Measurements from ENCODE around the gene B3GALNT2. TPM values are rescaled to one million over a fixed set of nuclear protein-coding genes. Genes with fewer than 3 reads are reported as not detected.

Gene B3GALNT2
- total RNA-seq, 3 donors from 2014 or later: 17.1 to 34.5 (median 19.6) TPM

- no peaks in the 10 kb centered on the region for H3K36me3 ChIP-seq (ENCODE audit: low read depth)
- DNase-seq (no peak), ATAC-seq (no peak)
- H3K4me3 ChIP-seq: no peak overlapping the region
- no peak for TF ChIP-seq CTCF (IDR thresholded peaks at IDR 0.05)
- no peaks in the 10 kb centered on the region for H3K4me1 ChIP-seq (ENCODE audit: low read depth)
- intact Hi-C loops (cut with DNase I, micrococcal nuclease): no loop called here
- no peaks in the 10 kb centered on the region for H3K9me3 ChIP-seq
Measured at GRCh38 chr1:235441159-235441685, 63.0 kb downstream of the B3GALNT2 start.

DNA sequence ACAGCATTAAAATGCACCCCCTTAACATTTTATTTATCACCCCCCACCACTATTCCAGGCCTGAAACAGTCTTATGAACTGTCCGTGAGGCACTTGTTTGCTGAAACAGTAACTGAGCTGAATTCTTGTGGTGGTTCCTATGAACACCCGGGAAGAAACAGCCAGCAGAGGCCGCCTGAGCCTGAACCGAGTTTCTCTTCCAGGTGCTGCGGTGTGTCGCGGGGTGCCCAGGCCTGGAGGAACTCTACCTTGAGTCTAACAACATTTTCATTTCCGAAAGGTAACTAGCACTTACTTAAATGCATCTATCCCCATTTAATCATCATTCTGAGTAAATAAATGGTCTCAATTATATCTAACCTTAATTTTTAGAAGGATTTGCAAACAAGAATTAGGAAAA, 70.3 kb downstream of the B3GALNT2 start:
- ATAC-seq (no peak), DNase-seq (no peak)
- intact Hi-C loops (cut with DNase I, micrococcal nuclease): no loop called here
- H3K36me3 ChIP-seq (ENCODE audit: low read depth): no peaks in the 10 kb centered on the region
- no peaks in the 10 kb centered on the region for H3K4me1 ChIP-seq (ENCODE audit: low read depth)
- no peak for TF ChIP-seq CTCF (IDR thresholded peaks at IDR 0.05)
- H3K9me3 ChIP-seq: no peaks in the 10 kb centered on the region
- H3K4me3 ChIP-seq: no peak overlapping the region

DNA sequence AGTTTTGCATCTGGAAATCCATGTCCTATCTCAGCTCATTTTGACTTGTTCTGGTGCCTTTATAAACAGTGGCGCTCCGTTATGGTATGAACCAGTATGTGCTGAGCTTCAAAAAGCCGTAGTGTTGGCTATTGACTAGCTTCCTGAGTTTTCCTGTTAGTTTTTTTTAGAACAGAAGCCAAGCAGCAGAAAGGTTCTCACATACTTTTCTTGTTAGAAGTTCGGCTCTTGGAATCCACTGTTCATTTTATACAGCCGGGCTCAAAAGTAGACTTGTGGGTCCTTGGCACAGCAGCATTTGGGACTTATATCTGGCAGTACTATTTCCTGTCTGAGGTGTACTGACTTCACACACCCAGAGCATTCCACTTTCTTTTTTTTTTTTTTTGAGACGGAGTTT, 73.3 kb downstream of the B3GALNT2 start:
- DNase-seq (no peak), ATAC-seq (no peak)
- H3K36me3 ChIP-seq (ENCODE audit: low read depth): no peaks in the 10 kb centered on the region
- H3K4me1 ChIP-seq (ENCODE audit: low read depth): no peaks in the 10 kb centered on the region
- H3K4me3 ChIP-seq: no peak overlapping the region
- intact Hi-C loops (cut with DNase I, micrococcal nuclease): no loop called here
- no peak for TF ChIP-seq CTCF (IDR thresholded peaks at IDR 0.05)
- no peaks in the 10 kb centered on the region for H3K9me3 ChIP-seq

- Histone ChIP-seq H3K4me1 (ENCODE audit: low read depth) (no peaks in the 10 kb centered on the region), H3K4me3 (no peak overlapping the region), H3K36me3 (ENCODE audit: low read depth) (no peaks in the 10 kb centered on the region), H3K9me3 (no peaks in the 10 kb centered on the region)
- intact Hi-C loops (cut with DNase I, micrococcal nuclease): no loop called here
- DNase-seq: no peak
- TF ChIP-seq CTCF (IDR thresholded peaks at IDR 0.05): no peak
- ATAC-seq: no peak
Measured at GRCh38 chr1:235429143-235429542, 75.1 kb downstream of the B3GALNT2 start.

GRCh38 chr1:235427447-235427846, 76.8 kb downstream of the B3GALNT2 start:
- intact Hi-C loops (cut with DNase I, micrococcal nuclease): no loop called here
- H3K4me1 ChIP-seq (ENCODE audit: low read depth): no peaks in the 10 kb centered on the region

More at GRCh38 chr1:235427447-235427846, 76.8 kb downstream of the B3GALNT2 start:
- DNase-seq (no peak), ATAC-seq (no peak)
- Histone ChIP-seq H3K36me3 (ENCODE audit: low read depth) (no peaks in the 10 kb centered on the region), H3K4me3 (no peak overlapping the region), H3K9me3 (no peaks in the 10 kb centered on the region)
- no peak for TF ChIP-seq CTCF (IDR thresholded peaks at IDR 0.05)

Measured in mucosa of descending colon (tissue), 3 donors.